A549 treated with AZD2906 at 1 μM for 4 hours (cell line): ENCODE measurements around the gene CUX1. TPM values are rescaled to one million over a fixed set of nuclear protein-coding genes. Genes with fewer than 3 reads are reported as not detected.

Experiments used
- total RNA-seq: library from RNA; stranded (reverse); fragments of 200-300 nt; extraction: Qiagen RNA extraction; gene quantifications from 5 replicates; pipeline ENCODE4 v1.2.3, GENCODE V29; 2022

CUX1 gene
- 42.1 to 47.9 TPM (median 47.5 TPM) in 5 replicates for total RNA-seq

GRCh38 chr7:101817471-101818286, at the start of gene CUX1:
TSS of gene CUX1 (plus strand) at chr7:101817626. CDS start at chr7:101817640, 14 bp downstream.

GRCh38 chr7:102286237-102287110, 469.0 kb downstream of the CUX1 start, which contains the start of gene SH2B2:
TSS of gene SH2B2 (plus strand) at chr7:102286868. CDS start at chr7:102300551, 13,683 bp downstream.

Other genes starting within 250 kb of the CUX1 start
- gene MYL10, start 188.3 kb upstream of the CUX1 start, total RNA-seq = not detected in 5 replicates